Gastroesophageal sphincter (tissue), 4 donors: ENCODE results near the gene TNFRSF18. TPM values are rescaled to one million over a fixed set of nuclear protein-coding genes. Genes with fewer than 3 reads are reported as not detected.
A peak's percentile ranks its signal among the peaks of the same experiment; 100 is the strongest.

ENCODE experiments used
- ATAC-seq: fragments of 150-250 bp; one replicate; pipeline ENCODE4 v1.9.1; 2016; ENCODE audit warnings: mild to moderate bottlenecking, moderate library complexity
- H3K27ac ChIP-seq, 4 donors: fragments of 200-600 bp; sonication (generic) in 3 of 4; 1 replicate in 3 of 4; 2 replicates in 1 of 4; pipeline ENCODE4 v1.5.1; 2016 to 2019
- H3K27me3 ChIP-seq: fragments of 200-600 bp; sonication (generic); one replicate; pipeline ENCODE4 v1.5.1; 2019
- H3K36me3 ChIP-seq, 2 donors: fragments of 200-600 bp; sonication (generic); one replicate each; pipeline ENCODE4 v1.5.1; 2019; ENCODE audit warnings: control low read depth in 1 of 2
- H3K4me1 ChIP-seq, 3 donors: fragments of 200-600 bp; sonication (generic); 1 replicate in 2 of 3; 2 replicates in 1 of 3; pipeline ENCODE4 v1.5.1; 2016 to 2019; ENCODE audit warnings: control low read depth in 2 of 3
- H3K4me3 ChIP-seq, 2 donors: fragments of 200-600 bp; sonication (generic); one replicate each; pipeline ENCODE4 v1.5.1; 2019; ENCODE audit warnings: mild to moderate bottlenecking in 1 of 2, moderate library complexity in 1 of 2
- H3K9me3 ChIP-seq, 3 donors: fragments of 200-600 bp; sonication (generic); one replicate each; pipeline ENCODE4 v1.5.1; 2017 to 2019; ENCODE audit warnings: control low read depth in 2 of 3
- CTCF ChIP-seq, 4 experiments: fragments of 200-600 bp in 2 of 4; fragments of 450-650 bp in 2 of 4; sonication (generic) in 1 of 4; IDR thresholded peaks; one replicate each; pipeline ENCODE4 v1.5.1; 2017 to 2019; ENCODE audit warnings: antibody characterized with exemption in 4 of 4, mild to moderate bottlenecking in 2 of 4, moderate library complexity in 2 of 4
- EP300 ChIP-seq: sonication (generic); formaldehyde crosslinking; IDR thresholded peaks from one replicate; pipeline ENCODE4 v1.6.1; 2017; ENCODE audit warnings: antibody characterized with exemption, mild to moderate bottlenecking
- POLR2A ChIP-seq, 2 donors: fragments of 450-650 bp; IDR thresholded peaks; one replicate each; pipeline ENCODE4 v1.6.1; 2017; ENCODE audit warnings: antibody characterized with exemption in 2 of 2, mild to moderate bottlenecking in 2 of 2, moderate library complexity in 1 of 2
- POLR2AphosphoS5 ChIP-seq: sonication (generic); formaldehyde crosslinking; IDR thresholded peaks from one replicate; pipeline ENCODE4 v1.6.1; 2017; ENCODE audit warnings: antibody characterized with exemption
- WGBS, 2 donors: methylation state at CpG; one replicate each; pipeline ENCODE4 v1.1.5; 2018; ENCODE audit warnings: low coverage in 1 of 2; 5-methylcytosine and 5-hydroxymethylcytosine counted together
- total RNA-seq, 4 donors: library from RNA; depleted of rRNA; stranded (reverse); fragments of >200 nt; gene quantifications; one replicate each; pipeline ENCODE4 v1.1.0, GENCODE V29; 2016

Gene TNFRSF18
- total RNA-seq, 4 donors from 2014 or later = 0.35 to 2.2 TPM; not detected in 2

DNA sequence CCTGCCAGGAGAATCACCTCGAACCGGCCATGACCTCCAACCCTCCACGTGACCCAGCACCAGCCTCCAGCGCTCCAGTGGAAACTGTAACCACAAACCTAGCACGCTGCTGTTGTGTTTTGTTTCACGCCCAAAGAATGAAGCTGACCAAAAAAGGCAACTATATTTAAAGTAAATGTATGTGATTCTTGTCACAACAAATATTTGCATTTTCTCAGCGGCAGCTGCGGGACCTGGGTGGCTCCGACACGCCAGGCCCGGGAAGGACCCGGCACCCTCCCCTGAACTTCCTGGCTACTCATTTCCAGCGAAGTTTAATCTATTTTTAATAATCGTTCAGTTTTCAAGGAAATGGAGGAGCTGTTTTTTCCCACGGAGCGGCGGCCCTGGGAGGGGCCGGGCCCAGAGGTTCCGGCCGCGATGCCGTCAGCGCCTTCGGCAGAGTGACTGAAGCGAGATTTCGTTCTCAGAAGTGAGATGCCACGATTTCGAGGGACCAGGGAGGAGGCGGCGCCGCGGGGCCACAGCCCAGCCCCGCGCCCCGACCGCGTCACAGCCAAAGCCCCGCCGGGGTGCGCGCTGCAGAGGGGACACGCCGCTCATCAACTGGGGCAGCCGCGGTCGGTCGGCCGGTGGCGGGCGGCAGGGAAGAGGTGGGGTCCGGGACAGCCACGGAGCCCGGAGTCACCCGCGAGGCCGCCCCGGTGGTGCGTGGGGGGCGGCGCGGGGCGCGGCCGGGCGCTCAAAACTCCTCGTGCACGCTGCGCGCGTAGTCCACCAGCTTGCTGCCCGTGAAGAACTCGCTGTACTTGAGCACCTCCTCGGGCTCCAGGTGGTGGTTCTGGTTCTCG, 10.6 kb upstream of the TNFRSF18 start:
- H3K36me3 ChIP-seq = peaks cover 0 to 70% of the 10 kb centered on the region in 2 donors
- peaks cover 0 to 22% (median 0%) of the 10 kb centered on the region in 3 donors for H3K4me1 ChIP-seq
- H3K27ac ChIP-seq = no peak overlapping the region
- H3K9me3 ChIP-seq = no peaks in the 10 kb centered on the region
- WGBS, 2 donors = 83 to 86% methylated on average over 11 to 28 of the region's 74 CpGs
- H3K4me3 ChIP-seq = no peak overlapping the region
- ATAC-seq = no peak
- H3K27me3 ChIP-seq = no peaks in the 10 kb centered on the region
- no peak for TF ChIP-seq CTCF (IDR thresholded peaks at IDR 0.05)
- no peak for TF ChIP-seq EP300
- TF ChIP-seq POLR2AphosphoS5 = no peak
- no peak for TF ChIP-seq POLR2A (IDR thresholded peaks at IDR 0.05)

GRCh38 chr1:1215881-1216605, 9.7 kb upstream of the TNFRSF18 start:
- TF ChIP-seq POLR2AphosphoS5 (no peak), POLR2A (IDR thresholded peaks at IDR 0.05) (no peak), EP300 (no peak), CTCF (IDR thresholded peaks at IDR 0.05) (no peak)
- peaks cover 0 to 22% (median 0%) of the 10 kb centered on the region in 3 donors for H3K4me1 ChIP-seq
- H3K27ac ChIP-seq = no peak overlapping the region
- H3K27me3 ChIP-seq = no peaks in the 10 kb centered on the region
- ATAC-seq = no peak
- H3K4me3 ChIP-seq = no peak overlapping the region
- H3K36me3 ChIP-seq = peaks cover 0 to 60% of the 10 kb centered on the region in 2 donors
- 100% methylated on average over 1 of the region's 21 CpGs; no CpG with 5 or more reads in 1 of the 2 donors for WGBS, 2 donors
- no peaks in the 10 kb centered on the region for H3K9me3 ChIP-seq

DNA sequence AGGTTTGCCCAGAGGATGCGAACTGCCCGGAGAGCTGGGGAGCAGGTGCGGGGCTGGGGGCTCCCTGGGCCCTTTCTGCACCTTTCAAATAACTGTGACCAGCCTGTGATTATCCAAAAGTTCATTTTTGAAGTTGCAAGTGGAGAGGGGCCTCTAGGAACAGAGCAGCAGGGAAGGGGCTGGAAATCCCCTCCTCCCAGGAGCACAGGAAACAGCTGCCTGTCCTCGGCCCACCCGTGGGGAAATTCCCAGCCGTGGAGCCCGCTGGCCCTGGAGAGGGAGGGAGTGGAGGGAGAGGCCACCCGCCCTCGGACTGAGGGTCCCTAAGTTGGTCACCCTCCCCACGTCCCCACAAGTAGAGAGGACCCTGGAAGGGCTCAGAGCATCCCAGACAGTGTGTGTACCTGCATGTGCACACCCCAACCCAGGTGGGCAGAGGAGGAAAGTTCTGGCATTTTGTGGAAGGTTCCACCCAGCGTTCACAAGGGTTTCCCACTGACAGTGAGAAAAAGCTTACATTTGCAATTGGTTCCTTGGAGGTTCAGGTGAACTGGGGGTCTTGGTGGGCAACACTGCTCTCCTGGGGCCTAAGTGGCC, 8.8 kb upstream of the TNFRSF18 start:
- Histone ChIP-seq H3K9me3 (no peaks in the 10 kb centered on the region), H3K27ac (no peak overlapping the region), H3K27me3 (no peaks in the 10 kb centered on the region), H3K4me3 (no peak overlapping the region), H3K4me1 (peaks cover 0 to 22% (median 0%) of the 10 kb centered on the region in 3 donors), H3K36me3 (peaks cover 0 to 52% of the 10 kb centered on the region in 2 donors)
- WGBS, 2 donors = 60 to 80% methylated on average over 1 of the region's 11 CpGs
- TF ChIP-seq EP300 = no peak
- no peak for TF ChIP-seq CTCF (IDR thresholded peaks at IDR 0.05)
- no peak for TF ChIP-seq POLR2AphosphoS5
- TF ChIP-seq POLR2A (IDR thresholded peaks at IDR 0.05) = no peak
- ATAC-seq = no peak

- Histone ChIP-seq H3K27me3 (peaks cover 3% of the 10 kb centered on the region), H3K4me3 (peak within 1 kb of the TSS in 1 of 2 donors; percentile 40), H3K9me3 (no peaks in the 10 kb centered on the region), H3K4me1 (peaks cover 0 to 24% (median 0%) of the 10 kb centered on the region in 3 donors), H3K27ac (peak within 1 kb of the TSS in 1 of 4 donors; percentile 38), H3K36me3 (peaks cover 0 to 36% of the 10 kb centered on the region in 2 donors)
- no peak for TF ChIP-seq EP300
- no peak for TF ChIP-seq CTCF (IDR thresholded peaks at IDR 0.05)
- no peak for TF ChIP-seq POLR2A (IDR thresholded peaks at IDR 0.05)
- TF ChIP-seq POLR2AphosphoS5 = no peak
- ATAC-seq = no peak
- WGBS, 2 donors = 60% methylated on average over 3 of the region's 56 CpGs; no CpG with 5 or more reads in 1 of the 2 donors
Measured at GRCh38 chr1:1213345-1214265, 7.2 kb upstream of the TNFRSF18 start, which contains the start of gene TNFRSF4. TNFRSF4 (minus strand) TSS chr1:1214153; CDS start chr1:1214127, 26 bp downstream.
